Psoas muscle (tissue), 8 donors: ENCODE results near the gene RPRD1B. TPM values are rescaled to one million over a fixed set of nuclear protein-coding genes. Genes with fewer than 3 reads are reported as not detected.
A peak's percentile ranks its signal among the peaks of the same experiment; 100 is the strongest.

Experiments used
- ATAC-seq, 4 donors: fragments of 200-7000 bp; cut with Tn5 transposase; one replicate each; pipeline ENCODE4 v1.9.1; 2020; ENCODE audit warnings: moderate library complexity in 3 of 4, mild to moderate bottlenecking in 2 of 4
- DNase-seq, 2 donors: peaks; one replicate each; pipeline ENCODE4 v3.0.0-alpha.2; 2020
- H3K27ac ChIP-seq: fragments of 200-600 bp; one replicate; pipeline ENCODE4 v1.8.0; 2022
- H3K27me3 ChIP-seq, 3 donors: fragments of 200-600 bp in 1 of 3; one replicate each; pipeline versions ENCODE4 v1.6.1 to v1.8.0; 2013 to 2022; ENCODE audit warnings: low read length in 2 of 3, mild to moderate bottlenecking in 2 of 3, moderate library complexity in 1 of 3; ENCODE audit not compliant: insufficient read depth in 3 of 3
- H3K36me3 ChIP-seq, 2 donors: fragments of 200-600 bp in 1 of 2; one replicate each; pipeline versions ENCODE4 v1.6.1 to v1.8.0; 2013 to 2022; ENCODE audit warnings: low read depth in 1 of 2, mild to moderate bottlenecking in 1 of 2, moderate library complexity in 1 of 2; ENCODE audit not compliant: insufficient read depth in 1 of 2
- H3K4me1 ChIP-seq: fragments of 200-600 bp; one replicate; pipeline ENCODE4 v1.8.0; 2022
- H3K4me3 ChIP-seq: fragments of 200-600 bp; one replicate; pipeline ENCODE4 v1.8.0; 2022; ENCODE audit warnings: mild to moderate bottlenecking
- H3K9me3 ChIP-seq: fragments of 200-600 bp; one replicate; pipeline ENCODE4 v1.8.0; 2022
- WGBS, 3 donors: extraction: QIAGEN DNeasy Blood & Tissue Kit; methylation state at CpG; one replicate each; pipeline versions ENCODE4 v1.1.6 to v1.1.7; 2013; 5-methylcytosine and 5-hydroxymethylcytosine counted together
- intact Hi-C, 2 donors: fragments of 100-400 bp; cut with DNase I; formaldehyde crosslinking; loops; one replicate each; pipeline versions ENCODE4 v1.11.0 to v1.14.2; 2022
- polyA plus RNA-seq, 3 donors: library from polyadenylated mRNA; stranded (reverse); fragments of 200-250 nt; gene quantifications; one replicate each; pipeline ENCODE4 v1.2.3, GENCODE V29; 2013
- total RNA-seq, 4 donors: library from RNA; stranded (reverse); fragmentation: NEBNext Ultra II Directional in 2 of 4; extraction: Animal tissue kit (Norgen Biotek cat#: 25700) in 2 of 4; gene quantifications; one replicate each; pipeline versions ENCODE4 v1.2.1 to v1.2.4, GENCODE V29; 2021 to 2023
- TF ChIP-seq, protein P1 (sequence below): fragments of 200-600 bp; IDR thresholded peaks from one replicate; pipeline ENCODE4 v1.8.0; 2022; ENCODE audit warnings: antibody characterized with exemption
- donor health status: healthy with polysubstance abuse.
- donor health status: DM: no; HTN: no; CAD: no; lungs with moderate emphysema.
- donor health status: Bipolar disorder and iron deficiency.
- donor health status: healthy.
- donor health status: DM: yes; HTN: yes; CAD: no.
- donor health status: DM: no; HTN: no; CAD: no.
- donor health status: DM: no; HTN: no; CAD: no.
- donor health status: DM: yes; HTN: yes; CAD: no.

RPRD1B gene
- total and polyA plus RNA-seq, 7 donors, result 14.0 to 55.7 (median 32.7) TPM

DNA sequence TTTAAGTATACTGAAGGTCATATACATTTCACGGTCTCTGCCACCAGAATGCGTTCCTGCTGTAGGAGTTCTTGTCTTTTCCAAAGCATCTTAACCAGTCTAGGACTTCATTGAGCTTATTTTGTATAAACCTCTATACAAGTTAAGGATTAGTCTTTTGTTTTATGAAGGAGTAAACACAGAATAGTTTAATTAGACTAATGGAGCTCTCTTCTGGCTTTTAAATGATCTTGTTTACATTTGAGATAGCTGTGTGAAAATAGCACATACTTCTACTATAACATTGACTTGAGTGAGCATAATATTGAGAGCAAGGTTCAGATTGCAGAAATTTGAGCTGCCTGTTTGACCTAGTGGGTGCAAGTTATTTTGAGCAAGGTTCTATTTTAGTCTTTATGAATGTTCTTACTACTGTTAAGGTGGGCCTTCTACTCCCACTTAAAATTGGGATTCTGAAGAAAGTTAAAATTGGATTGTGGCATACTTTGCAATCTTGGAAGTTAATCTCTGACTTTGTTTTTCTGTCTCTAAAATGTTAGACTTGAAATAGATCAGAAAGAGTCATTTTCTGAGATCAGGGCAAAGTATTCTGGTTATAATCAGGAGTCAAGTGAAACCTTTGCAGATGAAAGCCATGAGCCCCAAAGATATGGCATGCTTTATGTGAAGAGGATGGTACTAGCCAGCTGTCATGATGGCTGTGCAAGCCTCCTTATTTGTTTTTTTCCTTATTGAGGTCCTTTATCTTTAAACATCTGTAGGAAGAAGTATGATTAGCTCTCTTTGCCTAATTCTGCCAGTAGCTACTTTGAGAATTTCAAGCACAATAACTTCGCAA, 41.8 kb downstream of the RPRD1B start:
- H3K36me3 ChIP-seq, result peaks cover 8 to 31% of the 10 kb centered on the region in 2 donors
- TF ChIP-seq, protein P1, sequence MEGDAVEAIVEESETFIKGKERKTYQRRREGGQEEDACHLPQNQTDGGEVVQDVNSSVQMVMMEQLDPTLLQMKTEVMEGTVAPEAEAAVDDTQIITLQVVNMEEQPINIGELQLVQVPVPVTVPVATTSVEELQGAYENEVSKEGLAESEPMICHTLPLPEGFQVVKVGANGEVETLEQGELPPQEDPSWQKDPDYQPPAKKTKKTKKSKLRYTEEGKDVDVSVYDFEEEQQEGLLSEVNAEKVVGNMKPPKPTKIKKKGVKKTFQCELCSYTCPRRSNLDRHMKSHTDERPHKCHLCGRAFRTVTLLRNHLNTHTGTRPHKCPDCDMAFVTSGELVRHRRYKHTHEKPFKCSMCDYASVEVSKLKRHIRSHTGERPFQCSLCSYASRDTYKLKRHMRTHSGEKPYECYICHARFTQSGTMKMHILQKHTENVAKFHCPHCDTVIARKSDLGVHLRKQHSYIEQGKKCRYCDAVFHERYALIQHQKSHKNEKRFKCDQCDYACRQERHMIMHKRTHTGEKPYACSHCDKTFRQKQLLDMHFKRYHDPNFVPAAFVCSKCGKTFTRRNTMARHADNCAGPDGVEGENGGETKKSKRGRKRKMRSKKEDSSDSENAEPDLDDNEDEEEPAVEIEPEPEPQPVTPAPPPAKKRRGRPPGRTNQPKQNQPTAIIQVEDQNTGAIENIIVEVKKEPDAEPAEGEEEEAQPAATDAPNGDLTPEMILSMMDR, result no peak
- peak overlapping the region; percentile 80 for H3K27ac ChIP-seq
- peaks cover 42% of the 10 kb centered on the region for H3K4me1 ChIP-seq
- H3K9me3 ChIP-seq, result no peaks in the 10 kb centered on the region
- peak overlapping the region; percentile 35 for H3K4me3 ChIP-seq
- DNase-seq (no peak), ATAC-seq (peak; percentile 74 to 85 (median 84))
- intact Hi-C loops, result no loop called here
- WGBS, 3 donors, result 51 to 66% (median 57%) methylated on average over 3 of the region's 3 CpGs
- H3K27me3 ChIP-seq, result no peaks in the 10 kb centered on the region

DNA sequence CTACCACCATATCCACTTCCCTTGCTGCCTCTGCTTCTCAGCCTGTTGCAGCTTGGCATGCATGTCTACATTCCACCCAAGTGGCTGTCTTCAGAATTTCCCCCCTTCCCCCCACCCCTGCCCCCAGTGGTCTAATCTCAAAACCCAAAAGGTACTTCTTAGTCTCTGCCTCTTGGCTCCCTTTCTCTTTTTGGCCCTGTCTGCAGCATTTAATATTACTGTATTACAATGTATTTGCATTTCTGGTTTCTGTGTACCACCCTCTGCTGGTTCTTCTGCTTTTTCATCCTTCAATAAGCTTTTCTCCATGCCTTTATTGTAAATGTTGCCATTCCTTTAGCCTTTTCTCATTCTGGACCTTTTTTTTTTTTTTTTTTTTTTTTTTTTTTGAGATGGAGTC, 43.0 kb downstream of the RPRD1B start:
- TF ChIP-seq, protein P1, result no peak
- Histone ChIP-seq H3K9me3 (no peaks in the 10 kb centered on the region), H3K4me3 (no peak overlapping the region), H3K36me3 (peaks cover under 1 to 19% of the 10 kb centered on the region in 2 donors), H3K27ac (peak overlapping the region; percentile 80), H3K27me3 (no peaks in the 10 kb centered on the region), H3K4me1 (peaks cover 42% of the 10 kb centered on the region)
- DNase-seq, result no peak
- intact Hi-C loops, result no loop called here
- peak in 1 of 4 donors; percentile 25 for ATAC-seq

DNA sequence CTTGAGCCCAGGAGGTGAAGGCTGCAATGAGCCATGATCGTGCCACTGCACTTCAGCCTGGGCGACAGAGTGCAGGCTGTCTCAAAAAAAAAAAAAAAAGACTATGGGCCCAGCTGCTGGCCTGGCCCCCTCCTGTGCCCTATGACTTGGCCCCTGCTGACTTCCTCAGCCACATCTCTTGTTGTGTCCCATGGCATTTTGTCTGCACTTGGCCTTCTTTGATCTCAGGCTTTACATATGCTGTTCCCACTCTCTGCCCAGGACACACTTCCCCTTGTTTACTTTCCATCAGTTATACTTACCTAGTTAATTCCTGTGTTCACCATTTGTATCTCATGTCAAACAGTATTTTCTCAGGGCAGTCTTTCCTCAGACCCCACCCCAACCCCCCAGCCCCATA, 44.5 kb downstream of the RPRD1B start:
- Histone ChIP-seq H3K36me3 (peaks cover 0 to 15% of the 10 kb centered on the region in 2 donors), H3K9me3 (no peaks in the 10 kb centered on the region), H3K27ac (no peak overlapping the region), H3K27me3 (no peaks in the 10 kb centered on the region), H3K4me3 (no peak overlapping the region), H3K4me1 (peaks cover 41% of the 10 kb centered on the region)
- DNase-seq (no peak), ATAC-seq (no peak)
- WGBS, 3 donors, result 65 to 95% (median 65%) methylated on average over 2 of the region's 2 CpGs
- intact Hi-C loops, result no loop called here
- TF ChIP-seq, protein P1, result no peak

DNA sequence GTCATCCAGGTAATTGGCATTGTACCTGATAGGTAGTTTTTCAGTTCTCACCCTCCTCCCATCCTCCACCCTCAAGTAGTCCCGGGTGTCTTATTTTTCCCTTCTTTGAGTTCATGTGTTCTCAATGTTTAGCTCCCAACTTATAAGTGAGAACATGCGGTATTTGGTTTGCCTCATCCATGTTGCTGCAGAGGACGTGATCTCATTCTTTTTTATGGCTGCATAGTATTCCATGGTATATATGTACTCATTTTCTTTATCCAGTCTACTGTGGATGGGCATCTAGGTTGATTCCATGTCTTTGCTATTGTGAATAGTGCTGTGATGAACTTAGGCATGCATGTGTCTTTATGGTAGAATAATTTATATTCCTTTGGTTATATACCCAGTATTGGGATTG, 45.8 kb downstream of the RPRD1B start:
- ATAC-seq, result no peak
- TF ChIP-seq, protein P1, result no peak
- Histone ChIP-seq H3K27ac (no peak overlapping the region), H3K36me3 (peaks cover 0 to 21% of the 10 kb centered on the region in 2 donors), H3K9me3 (no peaks in the 10 kb centered on the region), H3K4me3 (no peak overlapping the region), H3K27me3 (no peaks in the 10 kb centered on the region), H3K4me1 (peaks cover 41% of the 10 kb centered on the region)
- WGBS, 3 donors, result 94 to 98% (median 98%) methylated on average over 3 of the region's 3 CpGs
- DNase-seq, result no peak
- intact Hi-C loops, result no loop called here
